Lower leg skin (tissue), 4 donors: ENCODE measurements around the gene ZNF230. TPM values are rescaled to one million over a fixed set of nuclear protein-coding genes. Genes with fewer than 3 reads are reported as not detected.

Experiments
- DNase-seq, 2 donors: peaks; one replicate each; pipeline ENCODE4 v3.0.0-alpha.2; 2019; ENCODE audit warnings: low spot score in 2 of 2
- H3K4me3 ChIP-seq: fragments of 200-600 bp; sonication (generic); 2 replicates; pipeline ENCODE4 v1.5.1; 2017; ENCODE audit warnings: mild to moderate bottlenecking, low read depth; ENCODE audit not compliant: poor library complexity, severe bottlenecking
- POLR2A ChIP-seq, 2 donors: fragments of 450-650 bp; IDR thresholded peaks; one replicate each; pipeline ENCODE4 v1.6.1; 2016 to 2017; ENCODE audit warnings: antibody characterized with exemption in 2 of 2, mild to moderate bottlenecking in 1 of 2, moderate library complexity in 1 of 2
- WGBS, 2 donors: methylation state at CpG; one replicate each; pipeline ENCODE4 v1.1.5; 2018; 5-methylcytosine and 5-hydroxymethylcytosine counted together
- intact Hi-C: fragments of 100-400 bp; cut with DNase I; formaldehyde crosslinking; loops from one replicate; pipeline ENCODE4 v1.15.0; 2023; ENCODE audit warnings: low total_unique reads
- total RNA-seq, 4 donors: library from RNA; depleted of rRNA; stranded (reverse); fragments of >200 nt; gene quantifications; one replicate each; pipeline ENCODE4 v1.1.0, GENCODE V29; 2016
- TF ChIP-seq, protein P1 (sequence below), 3 donors: fragments of 450-650 bp; IDR thresholded peaks; one replicate each; pipeline ENCODE4 v1.5.1; 2016; ENCODE audit warnings: antibody characterized with exemption in 3 of 3, mild to moderate bottlenecking in 3 of 3, moderate library complexity in 2 of 3

Gene ZNF230
- total RNA-seq, 4 donors from 2014 or later, result 3.1 to 10.6 (median 3.7) TPM

DNA sequence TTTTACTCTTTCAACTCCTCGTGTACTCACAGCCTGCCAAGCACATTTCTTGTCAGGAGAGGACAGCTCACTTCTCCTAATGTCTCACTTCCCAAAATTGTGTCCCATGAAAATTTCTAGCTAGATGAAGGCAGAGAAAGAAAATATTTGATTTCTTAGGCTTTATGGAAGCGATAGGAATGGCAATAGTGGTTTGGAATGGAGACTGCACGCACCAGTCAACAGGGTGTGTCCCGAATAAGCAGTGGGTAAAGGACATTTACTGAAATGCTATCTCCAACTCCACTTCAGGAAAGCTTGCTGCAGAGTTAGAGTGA, 22.1 kb downstream of the ZNF230 start:
- H3K4me3 ChIP-seq, result no peak overlapping the region
- intact Hi-C loops, result no loop called here
- no peak for DNase-seq
- WGBS, 2 donors, result 37 to 39% methylated on average over 4 of the region's 4 CpGs
- no peak for TF ChIP-seq POLR2A (IDR thresholded peaks at IDR 0.05)
- TF ChIP-seq, protein P1, sequence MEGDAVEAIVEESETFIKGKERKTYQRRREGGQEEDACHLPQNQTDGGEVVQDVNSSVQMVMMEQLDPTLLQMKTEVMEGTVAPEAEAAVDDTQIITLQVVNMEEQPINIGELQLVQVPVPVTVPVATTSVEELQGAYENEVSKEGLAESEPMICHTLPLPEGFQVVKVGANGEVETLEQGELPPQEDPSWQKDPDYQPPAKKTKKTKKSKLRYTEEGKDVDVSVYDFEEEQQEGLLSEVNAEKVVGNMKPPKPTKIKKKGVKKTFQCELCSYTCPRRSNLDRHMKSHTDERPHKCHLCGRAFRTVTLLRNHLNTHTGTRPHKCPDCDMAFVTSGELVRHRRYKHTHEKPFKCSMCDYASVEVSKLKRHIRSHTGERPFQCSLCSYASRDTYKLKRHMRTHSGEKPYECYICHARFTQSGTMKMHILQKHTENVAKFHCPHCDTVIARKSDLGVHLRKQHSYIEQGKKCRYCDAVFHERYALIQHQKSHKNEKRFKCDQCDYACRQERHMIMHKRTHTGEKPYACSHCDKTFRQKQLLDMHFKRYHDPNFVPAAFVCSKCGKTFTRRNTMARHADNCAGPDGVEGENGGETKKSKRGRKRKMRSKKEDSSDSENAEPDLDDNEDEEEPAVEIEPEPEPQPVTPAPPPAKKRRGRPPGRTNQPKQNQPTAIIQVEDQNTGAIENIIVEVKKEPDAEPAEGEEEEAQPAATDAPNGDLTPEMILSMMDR (IDR thresholded peaks at IDR 0.05), result no peak

DNA sequence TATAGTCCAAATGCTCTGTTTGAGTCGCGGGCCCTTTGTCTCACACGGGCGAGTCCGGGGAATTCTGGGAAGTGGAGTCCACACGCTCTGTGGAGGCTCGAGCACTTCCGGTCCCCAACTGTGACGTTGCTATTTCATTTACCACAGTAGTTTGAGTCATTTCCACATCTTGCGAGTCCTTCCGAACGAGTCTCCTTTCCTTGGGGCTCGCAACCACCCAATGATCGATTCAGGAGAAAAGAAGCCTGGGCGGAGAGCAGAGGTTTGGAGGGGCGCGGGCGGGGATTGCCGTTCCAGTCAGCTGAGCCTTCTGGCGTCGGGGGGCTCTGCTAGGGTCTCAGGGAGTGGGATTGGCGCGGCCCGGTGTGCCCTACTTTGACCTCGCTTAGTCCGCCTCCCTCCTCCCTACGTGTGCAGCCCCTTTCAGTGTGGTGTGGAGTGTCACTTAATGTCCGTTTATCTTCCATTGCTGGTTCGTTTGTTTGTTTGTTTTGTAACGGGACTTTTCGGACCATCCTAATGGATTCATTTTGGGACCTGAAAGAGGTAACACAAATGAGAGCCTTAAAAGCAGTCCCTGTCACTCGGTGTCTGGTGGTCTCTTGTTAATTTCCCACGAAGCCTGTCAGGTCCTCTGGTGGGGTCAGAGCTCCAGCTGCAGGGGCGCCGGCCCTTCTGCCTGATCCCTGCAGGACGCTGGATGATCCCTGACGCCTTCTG, 22.6 kb downstream of the ZNF230 start, which contains the start of gene ZNF222:
Gene ZNF222 (plus strand): TSS at position 163 of the 720 bp plus-strand sequence. CDS start 58 bp downstream, at position 221.
- WGBS, 2 donors, result 1 to 3% methylated on average over 37 of the region's 37 CpGs
- H3K4me3 ChIP-seq, result peak within 1 kb of the TSS; percentile 72
- intact Hi-C loops, result no loop called here
- peak; percentile 83 to 95 for DNase-seq
- TF ChIP-seq, protein P1 (IDR thresholded peaks at IDR 0.05), result no peak
- no peak for TF ChIP-seq POLR2A (IDR thresholded peaks at IDR 0.05)

DNA sequence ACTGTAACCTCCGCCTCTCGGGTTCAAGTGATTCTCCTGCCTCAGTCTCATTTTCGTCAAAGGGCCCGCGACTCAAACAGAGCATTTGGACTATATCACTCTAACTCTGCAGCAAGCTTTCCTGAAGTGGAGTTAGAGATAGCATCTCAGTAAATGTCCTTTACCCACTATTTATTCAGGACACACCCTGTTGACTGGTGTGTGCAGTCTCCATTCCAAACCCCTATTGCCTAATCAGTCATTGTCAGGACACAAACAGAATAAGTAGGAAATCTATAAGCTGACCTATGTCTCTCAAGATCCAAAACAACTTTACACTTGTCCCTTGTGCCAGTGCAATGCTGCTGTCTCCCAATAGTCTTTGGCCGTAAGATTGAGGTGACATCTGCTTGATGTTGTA, 23.9 kb downstream of the ZNF230 start:
- no peak for DNase-seq
- intact Hi-C loops, result no loop called here
- WGBS, 2 donors, result 97% methylated on average over 6 of the region's 6 CpGs
- H3K4me3 ChIP-seq, result no peak overlapping the region
- no peak for TF ChIP-seq POLR2A (IDR thresholded peaks at IDR 0.05)
- TF ChIP-seq, protein P1 (IDR thresholded peaks at IDR 0.05), result no peak

DNA sequence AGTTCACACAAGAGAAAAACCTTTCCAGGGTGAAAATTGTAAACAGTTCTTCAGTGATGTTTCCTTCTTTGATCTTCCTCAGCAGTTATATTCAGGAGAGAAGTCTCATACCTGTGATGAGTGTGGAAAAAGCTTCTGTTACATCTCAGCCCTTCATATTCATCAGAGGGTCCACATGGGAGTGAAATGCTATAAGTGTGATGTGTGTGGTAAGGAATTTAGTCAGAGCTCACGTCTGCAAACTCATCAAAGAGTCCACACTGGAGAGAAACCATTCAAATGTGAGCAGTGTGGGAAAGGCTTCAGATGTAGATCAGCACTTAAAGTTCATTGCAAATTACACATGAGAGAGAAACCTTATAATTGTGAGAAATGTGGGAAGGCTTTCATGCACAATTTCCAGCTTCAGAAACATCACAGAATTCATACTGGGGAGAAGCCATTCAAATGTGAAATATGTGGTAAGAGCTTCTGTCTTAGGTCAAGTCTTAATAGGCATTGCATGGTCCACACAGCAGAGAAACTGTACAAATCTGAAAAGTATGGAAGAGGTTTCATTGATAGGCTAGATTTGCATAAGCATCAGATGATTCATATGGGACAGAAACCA, 29.3 kb downstream of the ZNF230 start:
- 85 to 97% methylated on average over 1 of the region's 1 CpG for WGBS, 2 donors
- no peak for DNase-seq
- no peak for TF ChIP-seq POLR2A (IDR thresholded peaks at IDR 0.05)
- TF ChIP-seq, protein P1 (IDR thresholded peaks at IDR 0.05), result no peak
- intact Hi-C loops, result no loop called here
- no peak overlapping the region for H3K4me3 ChIP-seq

DNA sequence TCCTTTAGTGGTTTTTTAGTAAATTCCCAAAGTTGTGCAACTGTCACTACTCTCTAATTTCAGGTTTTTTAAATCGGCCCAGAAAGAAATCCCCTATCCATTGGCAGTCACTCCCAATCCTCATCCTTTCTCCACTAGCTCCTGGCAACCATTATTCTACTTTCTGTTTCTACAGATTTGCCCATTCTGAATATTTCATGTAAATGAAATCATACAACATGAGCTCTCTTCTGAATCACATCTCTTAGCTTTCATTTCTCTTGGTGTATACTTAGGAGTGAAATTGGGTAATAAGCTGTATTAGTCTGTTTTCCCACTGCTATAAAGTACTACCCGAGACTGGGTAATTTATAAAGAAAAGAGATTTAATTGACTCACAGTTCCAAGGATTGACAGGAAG, 39.4 kb downstream of the ZNF230 start:
- no peak overlapping the region for H3K4me3 ChIP-seq
- 81 to 92% methylated on average over 2 of the region's 2 CpGs for WGBS, 2 donors
- intact Hi-C loops, result no loop called here

DNA sequence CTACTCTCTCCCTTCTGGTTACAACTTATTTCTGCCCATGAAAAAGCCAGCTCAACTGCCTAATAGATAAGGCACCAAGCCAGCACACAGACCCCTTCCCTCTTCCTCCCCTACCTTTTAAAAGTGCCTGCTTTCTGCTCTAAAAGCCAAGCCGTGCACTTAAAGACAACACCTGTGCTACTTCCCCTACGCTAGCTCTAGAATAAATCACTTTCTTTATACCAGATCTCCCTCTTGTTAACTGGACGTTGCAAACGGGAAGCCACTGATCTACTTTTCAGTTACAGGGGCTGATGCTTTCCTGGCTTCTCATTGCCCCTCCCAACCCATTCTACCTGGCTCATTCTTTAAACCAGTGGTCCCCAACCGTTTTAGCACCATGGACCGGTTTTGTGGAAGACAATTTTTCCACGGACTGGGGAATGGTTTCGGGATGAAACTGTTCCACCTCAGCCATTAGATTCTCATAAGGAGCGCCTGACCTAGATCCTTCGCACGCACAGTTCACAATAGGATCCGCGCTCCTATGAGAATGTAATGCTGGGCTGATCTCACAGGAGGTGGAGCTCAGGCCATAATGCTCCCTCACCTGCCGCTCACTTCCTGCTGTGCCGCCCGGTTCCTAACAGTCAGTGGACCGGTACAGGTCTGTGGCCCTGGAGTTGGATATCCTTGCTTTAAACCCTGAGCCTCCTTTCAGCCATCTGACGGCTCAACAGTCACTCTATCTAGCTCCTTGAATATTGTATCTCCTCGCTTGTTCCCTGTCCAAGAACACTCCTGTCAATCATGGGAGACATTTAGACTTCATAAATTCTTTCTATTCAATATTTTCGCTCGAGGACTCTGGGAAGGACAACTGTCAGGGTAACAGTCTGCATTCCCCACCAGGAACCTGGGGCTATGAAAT, 48.2 kb downstream of the ZNF230 start:
- TF ChIP-seq POLR2A (IDR thresholded peaks at IDR 0.05), result no peak
- TF ChIP-seq, protein P1 (IDR thresholded peaks at IDR 0.05), result no peak
- intact Hi-C loops, result no loop called here
- DNase-seq, result no peak
- H3K4me3 ChIP-seq, result peak overlapping the region; percentile 37
- 13 to 18% methylated on average over 21 of the region's 21 CpGs for WGBS, 2 donors

More for the DNA sequence above, 39.4 kb downstream of the ZNF230 start:
- no peak for TF ChIP-seq POLR2A (IDR thresholded peaks at IDR 0.05)
- no peak for DNase-seq
